ENCODE data around the gene AMOTL2.

AMOTL2 gene

DNA sequence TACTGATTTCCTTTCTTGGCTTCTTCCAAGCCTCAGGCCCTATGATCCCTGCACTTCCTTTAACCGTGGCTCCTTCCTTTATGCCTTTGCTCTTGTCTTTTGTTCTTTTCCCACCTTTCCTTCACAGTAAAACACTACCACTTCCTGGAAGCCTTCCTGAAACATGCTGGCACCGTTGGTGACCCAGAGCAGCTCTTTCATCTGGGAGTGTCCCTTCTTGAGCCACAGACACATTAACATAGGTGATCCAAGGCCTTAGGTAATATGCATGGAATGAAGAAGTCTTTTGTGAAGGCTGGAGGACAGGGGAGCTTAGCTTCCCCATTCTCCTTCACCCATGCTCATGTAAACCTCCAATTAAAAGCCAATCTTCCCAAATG is 39.4 kb downstream of the AMOTL2 start:
- DNase-seq (no peak), ATAC-seq (ENCODE audit: insufficient read depth, low read depth) (no peak)
- no peak overlapping the region for H3K4me2 ChIP-seq (ENCODE audit: insufficient read depth, low read length)
- no peak overlapping the region for H3K9ac ChIP-seq (ENCODE audit: low read depth, low read length)
- H3K9me3 ChIP-seq (ENCODE audit: insufficient read depth, low read length, severe bottlenecking), result no peaks in the 10 kb centered on the region
- no peak for TF ChIP-seq EZH2 (IDR thresholded peaks at IDR 0.05; ENCODE audit: borderline replicate concordance, low read depth, low read length, severe bottlenecking)
- TF ChIP-seq, protein P1, sequence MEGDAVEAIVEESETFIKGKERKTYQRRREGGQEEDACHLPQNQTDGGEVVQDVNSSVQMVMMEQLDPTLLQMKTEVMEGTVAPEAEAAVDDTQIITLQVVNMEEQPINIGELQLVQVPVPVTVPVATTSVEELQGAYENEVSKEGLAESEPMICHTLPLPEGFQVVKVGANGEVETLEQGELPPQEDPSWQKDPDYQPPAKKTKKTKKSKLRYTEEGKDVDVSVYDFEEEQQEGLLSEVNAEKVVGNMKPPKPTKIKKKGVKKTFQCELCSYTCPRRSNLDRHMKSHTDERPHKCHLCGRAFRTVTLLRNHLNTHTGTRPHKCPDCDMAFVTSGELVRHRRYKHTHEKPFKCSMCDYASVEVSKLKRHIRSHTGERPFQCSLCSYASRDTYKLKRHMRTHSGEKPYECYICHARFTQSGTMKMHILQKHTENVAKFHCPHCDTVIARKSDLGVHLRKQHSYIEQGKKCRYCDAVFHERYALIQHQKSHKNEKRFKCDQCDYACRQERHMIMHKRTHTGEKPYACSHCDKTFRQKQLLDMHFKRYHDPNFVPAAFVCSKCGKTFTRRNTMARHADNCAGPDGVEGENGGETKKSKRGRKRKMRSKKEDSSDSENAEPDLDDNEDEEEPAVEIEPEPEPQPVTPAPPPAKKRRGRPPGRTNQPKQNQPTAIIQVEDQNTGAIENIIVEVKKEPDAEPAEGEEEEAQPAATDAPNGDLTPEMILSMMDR (IDR thresholded peaks at IDR 0.05; ENCODE audit: borderline replicate concordance, extremely low read depth, low read length, poor library complexity, severe bottlenecking), result no peak
- no peaks in the 10 kb centered on the region for H3K4me1 ChIP-seq (ENCODE audit: insufficient read depth, low read length)
- no peaks in the 10 kb centered on the region for H3K79me2 ChIP-seq (ENCODE audit: insufficient read depth, low read length)
- no peak overlapping the region for H2AFZ ChIP-seq (ENCODE audit: low read depth, low read length)
- H3K27me3 ChIP-seq (ENCODE audit: insufficient read depth, low read length, poor library complexity), result no peaks in the 10 kb centered on the region
- H3K4me3 ChIP-seq (ENCODE audit: low read depth in 1 of 2, low read length in 2 of 2), result no peak overlapping the region
- H4K20me1 ChIP-seq (ENCODE audit: insufficient read depth, low read length), result no peaks in the 10 kb centered on the region
- no peak overlapping the region for H3K27ac ChIP-seq (ENCODE audit: low read length)
- no peaks in the 10 kb centered on the region for H3K36me3 ChIP-seq (ENCODE audit: insufficient read depth, low read length)

DNA sequence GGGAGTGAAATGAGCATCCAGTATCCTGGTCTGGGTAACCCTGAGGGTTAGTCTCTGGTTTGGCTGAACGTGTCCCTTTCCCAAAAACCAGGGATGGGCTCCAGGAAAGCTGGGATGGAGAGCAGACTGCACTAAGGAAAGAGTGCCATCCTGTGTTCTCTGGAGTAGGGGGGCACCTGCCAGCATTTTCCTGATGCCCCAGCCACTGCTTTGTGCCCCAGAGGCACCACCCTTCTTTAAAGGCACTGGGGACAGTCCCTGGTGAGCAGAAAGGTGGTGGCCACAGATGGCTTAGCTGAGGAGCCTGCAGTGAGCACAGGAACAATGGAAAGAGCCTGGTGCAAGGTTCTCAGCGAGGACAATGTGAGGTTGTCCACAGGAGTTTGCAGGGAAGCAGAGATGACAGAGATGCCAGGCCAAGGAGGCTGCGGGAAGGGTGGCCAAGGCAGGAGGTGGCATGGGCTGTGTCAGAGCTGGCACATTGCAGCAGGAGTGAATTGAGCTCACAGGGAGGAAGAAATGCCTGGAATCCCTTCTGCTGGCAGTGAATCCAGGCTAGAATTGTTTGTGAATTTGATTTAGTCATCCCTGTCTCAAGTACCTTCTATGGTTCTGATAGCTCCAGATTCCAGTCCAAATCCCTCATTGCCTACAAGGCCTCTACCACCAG is 39.9 kb downstream of the AMOTL2 start:
- Histone ChIP-seq H3K27me3 (ENCODE audit: insufficient read depth, low read length, poor library complexity) (no peaks in the 10 kb centered on the region), H3K27ac (ENCODE audit: low read length) (no peak overlapping the region), H3K4me1 (ENCODE audit: insufficient read depth, low read length) (no peaks in the 10 kb centered on the region), H3K9ac (ENCODE audit: low read depth, low read length) (no peak overlapping the region), H3K4me2 (ENCODE audit: insufficient read depth, low read length) (no peak overlapping the region), H3K36me3 (ENCODE audit: insufficient read depth, low read length) (no peaks in the 10 kb centered on the region), H4K20me1 (ENCODE audit: insufficient read depth, low read length) (no peaks in the 10 kb centered on the region), H3K79me2 (ENCODE audit: insufficient read depth, low read length) (no peaks in the 10 kb centered on the region), H3K9me3 (ENCODE audit: insufficient read depth, low read length, severe bottlenecking) (no peaks in the 10 kb centered on the region), H3K4me3 (ENCODE audit: low read depth in 1 of 2, low read length in 2 of 2) (no peak overlapping the region), H2AFZ (ENCODE audit: low read depth, low read length) (no peak overlapping the region)
- DNase-seq (no peak), ATAC-seq (ENCODE audit: insufficient read depth, low read depth) (no peak)
- TF ChIP-seq, protein P1 (IDR thresholded peaks at IDR 0.05; ENCODE audit: borderline replicate concordance, extremely low read depth, low read length, poor library complexity, severe bottlenecking), result no peak
- TF ChIP-seq EZH2 (IDR thresholded peaks at IDR 0.05; ENCODE audit: borderline replicate concordance, low read depth, low read length, severe bottlenecking), result no peak

DNA sequence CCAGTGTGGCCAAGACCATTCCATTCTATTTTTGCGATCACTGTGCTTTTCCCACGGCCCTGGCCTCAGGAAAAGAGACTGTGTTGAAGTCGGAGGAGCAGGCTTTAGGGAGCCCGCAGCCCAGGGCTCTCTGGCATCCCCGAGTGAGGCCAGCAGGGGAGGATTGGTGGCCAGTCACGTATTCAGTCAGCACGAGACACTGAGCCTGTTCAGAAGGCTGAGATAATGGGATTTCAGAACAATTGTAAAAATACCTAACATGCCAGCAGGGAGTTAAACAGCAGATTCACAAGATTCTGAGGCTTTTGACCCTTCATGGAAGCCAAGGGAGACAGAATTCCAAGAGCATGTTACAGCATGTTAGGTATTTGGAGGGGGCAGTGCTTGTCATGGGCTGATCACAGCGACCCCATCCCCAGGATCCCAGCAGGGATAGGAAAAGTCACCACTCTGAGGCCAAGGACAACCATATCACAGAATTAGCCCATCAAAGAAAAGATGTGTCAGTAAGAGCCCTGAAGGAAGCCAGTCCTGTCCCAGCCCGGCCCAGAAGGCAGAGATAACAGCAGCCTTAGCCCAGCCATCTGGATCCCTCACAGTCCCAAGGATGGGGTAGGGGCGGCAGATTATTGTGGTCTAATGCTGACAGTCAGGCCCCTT is 40.6 kb downstream of the AMOTL2 start:
- Histone ChIP-seq H3K27ac (ENCODE audit: low read length) (no peak overlapping the region), H2AFZ (ENCODE audit: low read depth, low read length) (no peak overlapping the region), H3K4me1 (ENCODE audit: insufficient read depth, low read length) (no peaks in the 10 kb centered on the region), H3K9me3 (ENCODE audit: insufficient read depth, low read length, severe bottlenecking) (no peaks in the 10 kb centered on the region), H3K79me2 (ENCODE audit: insufficient read depth, low read length) (no peaks in the 10 kb centered on the region), H3K4me2 (ENCODE audit: insufficient read depth, low read length) (no peak overlapping the region), H3K27me3 (ENCODE audit: insufficient read depth, low read length, poor library complexity) (no peaks in the 10 kb centered on the region), H3K36me3 (ENCODE audit: insufficient read depth, low read length) (no peaks in the 10 kb centered on the region), H4K20me1 (ENCODE audit: insufficient read depth, low read length) (no peaks in the 10 kb centered on the region), H3K9ac (ENCODE audit: low read depth, low read length) (no peak overlapping the region), H3K4me3 (ENCODE audit: low read depth in 1 of 2, low read length in 2 of 2) (no peak overlapping the region)
- DNase-seq (no peak), ATAC-seq (ENCODE audit: insufficient read depth, low read depth) (no peak)
- TF ChIP-seq, protein P1 (IDR thresholded peaks at IDR 0.05; ENCODE audit: borderline replicate concordance, extremely low read depth, low read length, poor library complexity, severe bottlenecking), result no peak
- no peak for TF ChIP-seq EZH2 (IDR thresholded peaks at IDR 0.05; ENCODE audit: borderline replicate concordance, low read depth, low read length, severe bottlenecking)
